ENCODE measurements around the gene RSAD1. TPM values are rescaled to one million over a fixed set of nuclear protein-coding genes. Genes with fewer than 3 reads are reported as not detected.
A peak's percentile ranks its signal among the peaks of the same experiment; 100 is the strongest.

The RSAD1 gene
- polyA plus RNA-seq, 1 of the 3 experiments (the other 2 are of a cell fraction), result 44.7 TPM

DNA sequence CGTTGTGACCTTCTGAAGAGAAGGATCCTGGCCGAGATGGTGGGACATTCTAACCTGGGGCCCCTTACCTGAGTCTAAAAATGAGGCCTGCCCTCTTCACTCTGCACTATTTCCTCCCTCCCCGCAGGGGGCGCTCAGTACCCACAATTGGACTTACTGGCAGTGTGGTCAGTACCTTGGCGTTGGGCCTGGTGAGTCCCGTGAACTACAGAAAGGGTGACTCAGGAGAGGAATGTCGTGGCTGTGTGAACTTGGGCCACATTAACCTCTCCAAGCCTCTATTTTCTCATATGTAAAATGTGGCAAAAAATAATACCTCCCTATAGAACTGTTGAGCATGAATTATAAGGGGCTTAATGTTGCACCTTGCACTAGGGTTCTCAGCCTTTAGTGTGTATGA lies 3.9 kb downstream of the RSAD1 start:
- Histone ChIP-seq H3K79me2 (ENCODE audit: insufficient read depth) (peaks cover 16% of the 10 kb centered on the region), H3K27ac (ENCODE audit: low read depth in 2 of 2, low read length in 1 of 2) (peak overlapping the region; percentile 69 to 88), H3K9me3 (no peaks in the 10 kb centered on the region), H3F3A (replicated peaks; ENCODE audit: insufficient read depth) (peaks cover 18% of the 10 kb centered on the region), H3K36me3 (replicated peaks in 1 of 2; ENCODE audit: control insufficient read depth in 1 of 2, insufficient read depth in 2 of 2, low read length in 1 of 2) (peaks cover 23 to 53% of the 10 kb centered on the region in 2 experiments), H3K27me3 (ENCODE audit: insufficient read depth) (no peaks in the 10 kb centered on the region), H3K4me2 (no peak overlapping the region; the same call in 1 of the 2 replicates), H2AFZ (ENCODE audit: low read depth) (no peak overlapping the region), H3K4me3 (ENCODE audit: low read depth in 2 of 2, low read length in 1 of 2) (no peak overlapping the region; a peak in 1 of 4 replicates), H3K9ac (no peak overlapping the region; the same call in 1 of the 2 replicates), H4K20me1 (ENCODE audit: insufficient read depth) (no peaks in the 10 kb centered on the region), H3K4me1 (ENCODE audit: control insufficient read depth in 1 of 2, insufficient read depth in 2 of 2, low read depth in 1 of 2, low read length in 1 of 2) (peaks cover 10 to 17% of the 10 kb centered on the region in 2 experiments; a peak in 2 of 4 replicates), H3K9me2 (no peaks in the 10 kb centered on the region)
- ChIA-PET CTCF (interaction anchor here (0.6 to 9.8 kb wide), 37 partner anchors 8 to 359 kb away, joined by 3 to 183 read pairs (median 5); partner anchors contain the start of genes CHAD, EME1, EPN3 and MRPL27), POLR2A (no interaction called here)
- under 1% methylated on average over 7 of the region's 7 CpGs for WGBS (ENCODE audit: low lambda C conversion rate)
- TF ChIP-seq MXI1 (IDR thresholded peaks at IDR 0.05; ENCODE audit: low read depth, low read length) (0 out of 2 replicates have a peak, but pooled peaks have one; percentile 39), SIN3A (IDR thresholded peaks at IDR 0.05; ENCODE audit: borderline replicate concordance, low read depth, low read length) (no peak), FOSL2 (IDR thresholded peaks at IDR 0.05; ENCODE audit: borderline replicate concordance, low read depth) (peak; percentile 83; the same call in 1 of the 2 replicates), PBX3 (IDR thresholded peaks at IDR 0.05) (no peak), FOXJ3 (CRISPR knock-in tag; IDR thresholded peaks at IDR 0.05) (no peak), NFIC (IDR thresholded peaks at IDR 0.05; ENCODE audit: borderline replicate concordance) (peak; percentile 91), JUND (IDR thresholded peaks at IDR 0.05) (peak; percentile 64), MEF2A (IDR thresholded peaks at IDR 0.05; ENCODE audit: borderline replicate concordance, low read depth) (no peak), RAD21 (IDR thresholded peaks at IDR 0.05; ENCODE audit: low read length) (peak; percentile 95), SMC3 (IDR thresholded peaks at IDR 0.05; ENCODE audit: low read depth, low read length) (peak; percentile 78), USF1 (IDR thresholded peaks at IDR 0.05; ENCODE audit: borderline replicate concordance, low read depth) (no peak; the same call in 1 of the 2 replicates), CHD2 (IDR thresholded peaks at IDR 0.05; ENCODE audit: low read length, partially characterized antibody) (peak; percentile 61), RCOR1 (IDR thresholded peaks at IDR 0.05; ENCODE audit: low read length) (peak; percentile 53; the same call in 1 of the 2 replicates), TCF12 (IDR thresholded peaks at IDR 0.05) (peak; percentile 48; the same call in 1 of the 2 replicates), REST (IDR thresholded peaks at IDR 0.05; ENCODE audit: low read depth, low read length) (no peak)
- TF ChIP-seq, protein P1, sequence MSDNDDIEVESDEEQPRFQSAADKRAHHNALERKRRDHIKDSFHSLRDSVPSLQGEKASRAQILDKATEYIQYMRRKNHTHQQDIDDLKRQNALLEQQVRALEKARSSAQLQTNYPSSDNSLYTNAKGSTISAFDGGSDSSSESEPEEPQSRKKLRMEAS (IDR thresholded peaks at IDR 0.05; ENCODE audit: low read depth), result peak; percentile 71
- TF ChIP-seq, protein P2, sequence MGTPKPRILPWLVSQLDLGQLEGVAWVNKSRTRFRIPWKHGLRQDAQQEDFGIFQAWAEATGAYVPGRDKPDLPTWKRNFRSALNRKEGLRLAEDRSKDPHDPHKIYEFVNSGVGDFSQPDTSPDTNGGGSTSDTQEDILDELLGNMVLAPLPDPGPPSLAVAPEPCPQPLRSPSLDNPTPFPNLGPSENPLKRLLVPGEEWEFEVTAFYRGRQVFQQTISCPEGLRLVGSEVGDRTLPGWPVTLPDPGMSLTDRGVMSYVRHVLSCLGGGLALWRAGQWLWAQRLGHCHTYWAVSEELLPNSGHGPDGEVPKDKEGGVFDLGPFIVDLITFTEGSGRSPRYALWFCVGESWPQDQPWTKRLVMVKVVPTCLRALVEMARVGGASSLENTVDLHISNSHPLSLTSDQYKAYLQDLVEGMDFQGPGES (IDR thresholded peaks at IDR 0.05; ENCODE audit: low read depth, low read length), result no peak
- TF ChIP-seq, protein P3, sequence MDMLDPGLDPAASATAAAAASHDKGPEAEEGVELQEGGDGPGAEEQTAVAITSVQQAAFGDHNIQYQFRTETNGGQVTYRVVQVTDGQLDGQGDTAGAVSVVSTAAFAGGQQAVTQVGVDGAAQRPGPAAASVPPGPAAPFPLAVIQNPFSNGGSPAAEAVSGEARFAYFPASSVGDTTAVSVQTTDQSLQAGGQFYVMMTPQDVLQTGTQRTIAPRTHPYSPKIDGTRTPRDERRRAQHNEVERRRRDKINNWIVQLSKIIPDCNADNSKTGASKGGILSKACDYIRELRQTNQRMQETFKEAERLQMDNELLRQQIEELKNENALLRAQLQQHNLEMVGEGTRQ (IDR thresholded peaks at IDR 0.05; ENCODE audit: borderline replicate concordance, low read depth, low read length), result no peak
- TF ChIP-seq, protein P4, sequence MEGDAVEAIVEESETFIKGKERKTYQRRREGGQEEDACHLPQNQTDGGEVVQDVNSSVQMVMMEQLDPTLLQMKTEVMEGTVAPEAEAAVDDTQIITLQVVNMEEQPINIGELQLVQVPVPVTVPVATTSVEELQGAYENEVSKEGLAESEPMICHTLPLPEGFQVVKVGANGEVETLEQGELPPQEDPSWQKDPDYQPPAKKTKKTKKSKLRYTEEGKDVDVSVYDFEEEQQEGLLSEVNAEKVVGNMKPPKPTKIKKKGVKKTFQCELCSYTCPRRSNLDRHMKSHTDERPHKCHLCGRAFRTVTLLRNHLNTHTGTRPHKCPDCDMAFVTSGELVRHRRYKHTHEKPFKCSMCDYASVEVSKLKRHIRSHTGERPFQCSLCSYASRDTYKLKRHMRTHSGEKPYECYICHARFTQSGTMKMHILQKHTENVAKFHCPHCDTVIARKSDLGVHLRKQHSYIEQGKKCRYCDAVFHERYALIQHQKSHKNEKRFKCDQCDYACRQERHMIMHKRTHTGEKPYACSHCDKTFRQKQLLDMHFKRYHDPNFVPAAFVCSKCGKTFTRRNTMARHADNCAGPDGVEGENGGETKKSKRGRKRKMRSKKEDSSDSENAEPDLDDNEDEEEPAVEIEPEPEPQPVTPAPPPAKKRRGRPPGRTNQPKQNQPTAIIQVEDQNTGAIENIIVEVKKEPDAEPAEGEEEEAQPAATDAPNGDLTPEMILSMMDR (IDR thresholded peaks at IDR 0.05), result peak; percentile 100
- peak; percentile 88 for DNase-seq

All from SK-N-SH (cell line).